Natural killer cell treated with Interleukin-12 subunit alpha and Interleukin-12 subunit beta and Interleukin-15 and Interleukin-18, amount 100 ng/mL, for 72 hours (primary cell): Measurements from ENCODE around the gene RNGTT. TPM values are rescaled to one million over a fixed set of nuclear protein-coding genes. Genes with fewer than 3 reads are reported as not detected.
"Not testable (repeated sequence)": the region's sequence is repeated elsewhere in the genome, so short reads cannot be mapped to it uniquely, and the experiment has no call there.

Experiments
- ATAC-seq, 2 donors: fragments of 150-1000 bp; cut with Tn5 transposase in 1 of 2; sonication (Bioruptor Pico), chemical (Tn5 transposase) in 1 of 2; 2 replicates each; pipeline ENCODE4 v1.10.0; 2021
- DNase-seq: peaks from one replicate; pipeline ENCODE4 v3.0.0; 2022; ENCODE audit warnings: low spot score
- H3K27ac Mint-ChIP-seq, 2 donors: 1 replicate in 1 of 2; 2 replicates in 1 of 2; pipeline ENCODE4 v1.8.0; 2022; ENCODE audit warnings: mixed read lengths in 2 of 2, mild to moderate bottlenecking in 1 of 2, moderate library complexity in 1 of 2
- H3K27me3 Mint-ChIP-seq, 2 donors: 1 replicate in 1 of 2; 2 replicates in 1 of 2; pipeline ENCODE4 v1.8.0; 2022; ENCODE audit warnings: mixed read lengths in 2 of 2
- H3K36me3 Mint-ChIP-seq: one replicate; pipeline ENCODE4 v1.8.0; 2022; ENCODE audit warnings: mixed read lengths
- H3K4me1 Mint-ChIP-seq, 2 donors: 1 replicate in 1 of 2; 2 replicates in 1 of 2; pipeline ENCODE4 v1.8.0; 2022; ENCODE audit warnings: low read depth in 2 of 2, mixed read lengths in 2 of 2, mild to moderate bottlenecking in 1 of 2
- H3K4me3 Mint-ChIP-seq: one replicate; pipeline ENCODE4 v1.8.0; 2022; ENCODE audit warnings: mixed read lengths
- H3K9me3 Mint-ChIP-seq: 2 replicates; pipeline ENCODE4 v1.8.0; 2022; ENCODE audit warnings: mixed read lengths
- total RNA-seq, 2 donors: library from RNA; stranded (reverse); gene quantifications; one replicate each; pipeline ENCODE4 v1.2.3, GENCODE V29; 2022

The RNGTT gene
- total RNA-seq, 2 donors from 2014 or later: 26.9 to 36.4 TPM

DNA sequence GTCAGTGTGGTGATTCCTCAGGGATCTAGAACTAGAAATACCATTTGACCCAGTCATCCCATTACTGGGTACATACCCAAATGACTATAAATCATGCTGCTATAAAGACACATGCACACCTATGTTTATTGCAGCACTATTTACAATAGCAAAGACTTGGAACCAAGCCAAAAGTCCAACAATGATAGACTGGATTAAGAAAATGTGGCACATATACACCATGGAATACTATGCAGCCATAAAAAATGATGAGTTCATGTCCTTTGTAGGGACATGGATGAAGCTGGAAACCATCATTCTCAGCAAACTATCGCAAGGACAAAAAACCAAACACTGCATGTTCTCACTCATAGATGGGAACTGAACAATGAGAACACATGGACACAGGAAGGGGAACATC is 247.0 kb downstream of the RNGTT start:
- not testable (repeated sequence) for H3K27ac Mint-ChIP-seq, H3K4me1 Mint-ChIP-seq, DNase-seq, H3K4me3 Mint-ChIP-seq, H3K9me3 Mint-ChIP-seq, ATAC-seq, H3K36me3 Mint-ChIP-seq, H3K27me3 Mint-ChIP-seq

DNA sequence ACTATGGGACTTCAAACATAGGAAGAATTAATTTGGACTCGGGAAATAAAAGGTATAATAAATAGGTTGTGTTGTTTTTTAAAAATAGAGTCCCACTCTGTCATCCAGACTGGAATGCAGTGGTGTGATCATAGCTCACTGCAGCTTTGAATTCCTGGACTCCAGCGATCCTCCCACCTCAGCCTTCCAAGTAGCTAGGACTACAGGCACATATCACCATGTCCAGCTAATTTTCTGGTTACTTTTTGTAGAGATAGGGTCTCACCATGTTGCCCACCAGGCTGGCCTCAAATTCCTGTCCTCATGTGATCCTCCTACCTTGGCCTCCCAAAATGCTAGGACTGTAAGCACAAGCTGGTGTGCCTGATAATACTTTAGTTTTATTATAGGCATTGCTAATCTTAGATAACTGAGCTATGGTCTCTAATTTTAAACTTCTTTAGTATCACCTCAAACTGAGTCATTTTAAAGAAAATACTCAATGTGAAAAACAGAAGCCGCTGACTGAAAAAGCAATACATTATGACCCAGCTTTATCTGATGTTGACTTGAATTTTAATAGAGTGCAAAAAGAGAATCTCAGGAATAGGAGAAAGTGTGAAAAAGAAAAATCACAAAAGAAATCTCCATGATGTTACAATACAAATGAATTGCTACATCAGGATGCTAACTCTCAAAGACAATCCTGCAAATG is 251.0 kb downstream of the RNGTT start:
- DNase-seq: no peak
- Mint-ChIP-seq H3K4me1 (peaks cover 2 to 5% of the 10 kb centered on the region in 2 donors), H3K36me3 (no peaks in the 10 kb centered on the region), H3K9me3 (no peaks in the 10 kb centered on the region), H3K4me3 (no peak overlapping the region), H3K27me3 (no peaks in the 10 kb centered on the region), H3K27ac (no peak overlapping the region)
- no peak for ATAC-seq

DNA sequence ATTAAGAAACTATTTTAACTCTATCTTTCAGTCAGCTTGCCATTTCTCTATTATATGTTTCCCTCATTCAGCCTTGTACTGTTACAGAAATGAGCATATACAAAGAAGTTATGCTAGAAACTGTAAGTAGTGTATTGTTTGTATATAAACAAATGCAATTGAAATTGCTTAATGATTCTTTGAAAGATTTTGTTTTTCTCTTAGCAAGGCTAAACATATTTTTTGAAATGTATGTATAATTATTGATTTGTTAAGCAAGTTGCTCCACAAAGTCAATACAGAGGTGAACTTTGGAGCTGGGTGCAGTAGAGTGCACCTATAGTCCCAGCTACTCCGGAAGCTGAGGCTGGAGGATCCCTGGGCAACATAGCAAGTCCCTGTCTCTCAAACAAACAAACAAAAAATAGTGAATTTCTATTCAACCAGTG is 253.6 kb downstream of the RNGTT start:
- no peaks in the 10 kb centered on the region for H3K36me3 Mint-ChIP-seq
- H3K27me3 Mint-ChIP-seq: no peaks in the 10 kb centered on the region
- DNase-seq: no peak
- no peak for ATAC-seq
- H3K9me3 Mint-ChIP-seq: no peaks in the 10 kb centered on the region
- no peak overlapping the region for H3K4me3 Mint-ChIP-seq
- peaks cover 6 to 16% of the 10 kb centered on the region in 2 donors for H3K4me1 Mint-ChIP-seq
- no peak overlapping the region for H3K27ac Mint-ChIP-seq

DNA sequence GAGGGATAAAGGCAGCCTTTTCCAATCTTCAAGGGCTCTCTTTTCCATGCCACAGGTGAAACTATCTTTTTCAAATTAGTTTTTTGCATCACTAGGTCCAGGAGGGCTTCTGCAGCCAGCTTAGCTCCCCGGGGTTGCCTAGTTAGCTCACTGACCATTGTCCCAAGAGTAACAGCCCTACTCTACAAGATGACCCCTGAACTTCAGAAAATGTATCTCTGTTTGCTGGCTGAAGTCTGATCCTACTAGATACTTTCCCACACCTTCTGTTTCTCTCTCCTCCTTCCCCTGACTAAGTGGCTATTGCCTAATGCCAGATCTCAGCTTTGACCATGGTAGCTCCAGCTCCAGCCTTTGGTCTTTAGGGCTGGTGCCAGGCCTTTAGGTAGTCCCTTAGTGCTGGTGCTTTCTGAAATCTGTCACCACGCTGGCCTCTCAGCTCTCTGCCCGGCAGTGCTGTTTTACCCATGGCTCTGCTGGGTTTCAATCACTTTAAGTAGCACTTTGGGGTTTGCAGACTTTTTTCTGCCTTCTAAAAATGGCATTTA is 255.1 kb downstream of the RNGTT start:
- Mint-ChIP-seq H3K27me3 (no peaks in the 10 kb centered on the region), H3K27ac (peak overlapping the region in 1 of 2 donors; percentile 7), H3K9me3 (no peaks in the 10 kb centered on the region), H3K36me3 (peaks cover under 1% of the 10 kb centered on the region), H3K4me3 (no peak overlapping the region), H3K4me1 (peaks cover 8 to 11% of the 10 kb centered on the region in 2 donors)
- no peak for ATAC-seq
- DNase-seq: no peak

DNA sequence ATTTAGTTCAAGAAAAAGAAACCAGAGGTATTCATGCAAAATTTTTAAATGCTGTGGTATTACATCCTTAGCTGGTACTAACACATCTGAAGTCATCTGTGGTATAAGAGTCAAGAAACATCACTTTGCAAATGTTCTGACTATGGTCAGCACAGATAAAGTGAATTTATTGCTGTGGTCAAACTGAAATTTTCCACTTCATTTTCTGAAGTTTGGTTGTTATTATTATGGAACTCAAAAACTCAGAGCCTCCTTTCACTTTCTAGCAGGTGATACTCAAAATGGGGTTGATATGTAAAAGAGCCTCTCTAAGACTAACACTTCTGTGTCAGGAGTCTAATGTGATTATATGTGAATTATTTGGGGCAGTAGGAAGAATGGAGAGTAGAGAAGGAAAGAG is 257.8 kb downstream of the RNGTT start:
- Mint-ChIP-seq H3K27ac (no peak overlapping the region), H3K27me3 (no peaks in the 10 kb centered on the region), H3K36me3 (peaks cover 9% of the 10 kb centered on the region), H3K4me3 (no peak overlapping the region), H3K4me1 (peaks cover 10 to 23% of the 10 kb centered on the region in 2 donors), H3K9me3 (no peaks in the 10 kb centered on the region)
- DNase-seq (no peak), ATAC-seq (peak in 1 of 2 donors; percentile 61)

DNA sequence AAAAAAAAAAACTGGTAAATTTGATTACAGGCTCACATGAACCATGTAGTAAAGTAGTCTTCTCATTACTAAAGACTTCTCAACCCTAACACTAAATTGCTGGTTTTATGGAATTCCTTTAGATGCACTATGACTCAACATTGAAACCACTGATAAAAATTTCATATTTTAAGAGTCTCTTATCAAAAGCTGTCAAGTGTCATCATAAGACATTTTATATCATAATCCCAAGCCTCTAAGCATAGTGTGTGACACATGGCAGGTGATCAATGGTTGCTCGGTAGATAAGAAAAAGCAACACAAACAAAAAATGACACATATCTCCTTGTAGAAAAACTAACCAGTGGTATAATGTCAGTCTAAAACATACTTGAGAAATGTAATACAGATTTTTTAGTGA is 258.4 kb downstream of the RNGTT start:
- no peak for ATAC-seq
- H3K4me3 Mint-ChIP-seq: no peak overlapping the region
- H3K4me1 Mint-ChIP-seq: peaks cover 11 to 28% of the 10 kb centered on the region in 2 donors
- H3K36me3 Mint-ChIP-seq: peaks cover 9% of the 10 kb centered on the region
- H3K27me3 Mint-ChIP-seq: no peaks in the 10 kb centered on the region
- no peaks in the 10 kb centered on the region for H3K9me3 Mint-ChIP-seq
- no peak for DNase-seq
- H3K27ac Mint-ChIP-seq: no peak overlapping the region

DNA sequence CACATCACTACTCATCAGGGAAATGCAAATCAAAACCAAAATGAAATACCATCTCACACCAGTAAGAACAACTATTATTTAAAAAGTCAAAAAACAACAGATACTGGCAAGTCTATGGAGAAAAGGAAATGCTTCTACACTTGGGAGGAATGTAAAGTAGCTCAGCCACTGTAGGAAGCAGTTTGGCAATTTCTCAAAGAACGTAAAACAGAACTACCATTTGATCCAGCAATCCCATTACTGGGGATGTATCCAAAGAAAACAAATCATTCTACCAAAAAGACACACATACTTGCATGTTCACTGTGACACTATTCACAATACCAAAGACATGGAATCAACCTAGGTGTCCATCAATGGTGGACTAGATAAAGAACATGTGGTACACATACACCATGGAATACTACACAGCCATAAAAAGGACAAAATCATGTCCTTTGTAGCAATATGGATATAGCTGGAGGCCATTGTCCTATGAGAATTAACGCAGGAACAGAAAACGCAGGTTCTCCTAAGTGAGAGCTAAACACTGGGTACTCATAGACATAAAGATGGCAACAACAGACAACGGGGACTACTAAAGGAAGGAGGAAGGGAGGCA is 260.4 kb downstream of the RNGTT start:
- no peak for ATAC-seq

DNA sequence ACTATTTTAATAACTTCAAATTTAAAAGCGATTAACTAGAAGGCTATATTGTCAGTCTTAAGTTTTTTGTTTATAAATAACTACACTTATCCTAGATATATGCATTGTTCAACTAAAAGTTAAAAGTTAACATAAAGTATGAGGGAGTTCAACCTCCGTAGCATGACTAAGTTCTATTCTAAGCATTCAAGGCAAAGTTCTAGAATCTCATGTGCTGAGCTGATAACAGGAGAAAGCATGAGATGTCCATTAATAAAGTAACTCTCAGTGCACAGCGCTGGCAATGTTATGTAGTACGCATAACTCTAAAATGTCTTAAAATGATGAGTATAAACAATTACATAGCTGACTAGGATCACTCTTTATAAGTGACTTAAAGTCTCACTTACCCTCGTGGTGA is 264.8 kb downstream of the RNGTT start:
- no peak for DNase-seq
- H3K4me1 Mint-ChIP-seq: peaks cover 10 to 17% of the 10 kb centered on the region in 2 donors
- no peak overlapping the region for H3K4me3 Mint-ChIP-seq
- no peaks in the 10 kb centered on the region for H3K9me3 Mint-ChIP-seq
- no peak overlapping the region for H3K27ac Mint-ChIP-seq
- ATAC-seq: no peak
- peaks cover 24% of the 10 kb centered on the region for H3K36me3 Mint-ChIP-seq
- H3K27me3 Mint-ChIP-seq: no peaks in the 10 kb centered on the region

More for the DNA sequence above, 260.4 kb downstream of the RNGTT start:
- DNase-seq: no peak
- no peaks in the 10 kb centered on the region for H3K9me3 Mint-ChIP-seq
- H3K4me1 Mint-ChIP-seq: peaks cover 14 to 28% of the 10 kb centered on the region in 2 donors
- no peak overlapping the region for H3K4me3 Mint-ChIP-seq
- H3K27me3 Mint-ChIP-seq: no peaks in the 10 kb centered on the region
- H3K27ac Mint-ChIP-seq: no peak overlapping the region
- peaks cover 9% of the 10 kb centered on the region for H3K36me3 Mint-ChIP-seq

DNA sequence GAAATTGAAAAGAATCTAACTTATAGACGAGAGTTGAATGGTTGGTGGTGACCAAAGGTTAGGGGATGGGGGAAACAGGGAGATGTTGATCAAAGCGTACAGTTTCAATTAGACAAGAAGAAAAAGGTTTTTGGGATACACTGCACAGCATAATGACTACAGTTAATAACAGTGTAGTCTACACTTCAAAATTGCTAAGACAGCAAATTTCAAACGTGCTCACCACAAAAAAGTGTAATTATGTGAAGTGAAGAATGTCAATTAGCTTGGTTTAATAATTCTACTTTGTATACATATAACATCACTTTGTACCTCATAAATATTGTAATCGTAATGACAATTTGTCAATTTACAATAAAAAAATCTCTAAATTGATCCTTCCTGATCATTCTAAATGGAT is 267.5 kb downstream of the RNGTT start:
- no peak for ATAC-seq
- H3K9me3 Mint-ChIP-seq: peaks cover 3% of the 10 kb centered on the region

DNA sequence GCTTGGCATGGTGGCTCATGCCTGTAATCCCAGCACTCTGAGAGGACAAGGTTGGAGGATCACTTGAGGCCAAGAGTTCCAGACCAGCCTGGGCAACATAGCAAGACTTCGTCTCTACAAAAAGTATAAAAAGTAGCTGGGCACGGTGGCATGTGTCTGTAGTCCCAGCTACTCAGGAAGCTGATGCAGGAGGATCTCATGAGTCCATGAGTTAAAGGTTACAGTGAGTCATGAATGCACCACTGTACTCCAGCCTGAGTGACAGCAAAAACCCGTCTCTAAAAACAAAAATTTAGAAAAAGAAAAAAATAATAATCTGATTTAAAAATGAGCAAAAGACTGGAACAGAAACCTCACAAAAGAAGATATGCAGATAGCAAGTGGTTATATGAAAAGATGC is 279.7 kb downstream of the RNGTT start:
- Mint-ChIP-seq H3K36me3 (peaks cover 5% of the 10 kb centered on the region), H3K27me3 (no peaks in the 10 kb centered on the region), H3K4me1 (peaks cover 0 to 7% of the 10 kb centered on the region in 2 donors), H3K9me3 (peaks cover 4% of the 10 kb centered on the region), H3K27ac (no peak overlapping the region), H3K4me3 (no peak overlapping the region)
- ATAC-seq: no peak
- no peak for DNase-seq

More for the DNA sequence above, 267.5 kb downstream of the RNGTT start:
- Mint-ChIP-seq H3K36me3 (peaks cover 22% of the 10 kb centered on the region), H3K27ac (no peak overlapping the region), H3K4me1 (peaks cover 9 to 21% of the 10 kb centered on the region in 2 donors), H3K27me3 (no peaks in the 10 kb centered on the region), H3K4me3 (no peak overlapping the region)
- no peak for DNase-seq

DNA sequence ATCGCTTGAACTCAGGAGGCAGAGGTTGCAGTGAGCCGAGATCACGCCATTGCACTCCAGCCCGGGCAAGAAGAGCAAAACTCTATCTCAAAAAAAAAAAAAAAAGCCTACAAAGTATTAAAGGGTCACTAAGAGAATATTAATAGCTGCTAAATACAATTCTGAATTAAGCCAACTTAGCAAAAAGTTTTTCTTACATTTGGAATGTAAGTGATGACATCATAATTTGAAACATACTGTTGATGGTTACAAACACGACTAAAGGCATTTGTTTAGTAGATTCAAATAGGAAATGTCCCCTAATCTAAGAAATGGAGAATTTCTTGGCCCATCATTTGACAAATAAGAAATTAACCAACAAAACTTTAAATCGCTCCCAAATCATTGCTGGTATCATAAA is 282.8 kb downstream of the RNGTT start:
- Mint-ChIP-seq H3K27ac (no peak overlapping the region), H3K9me3 (no peaks in the 10 kb centered on the region), H3K36me3 (peaks cover 8% of the 10 kb centered on the region), H3K4me1 (peaks cover 0 to 7% of the 10 kb centered on the region in 2 donors), H3K4me3 (no peak overlapping the region), H3K27me3 (no peaks in the 10 kb centered on the region)
- DNase-seq (no peak), ATAC-seq (no peak)

DNA sequence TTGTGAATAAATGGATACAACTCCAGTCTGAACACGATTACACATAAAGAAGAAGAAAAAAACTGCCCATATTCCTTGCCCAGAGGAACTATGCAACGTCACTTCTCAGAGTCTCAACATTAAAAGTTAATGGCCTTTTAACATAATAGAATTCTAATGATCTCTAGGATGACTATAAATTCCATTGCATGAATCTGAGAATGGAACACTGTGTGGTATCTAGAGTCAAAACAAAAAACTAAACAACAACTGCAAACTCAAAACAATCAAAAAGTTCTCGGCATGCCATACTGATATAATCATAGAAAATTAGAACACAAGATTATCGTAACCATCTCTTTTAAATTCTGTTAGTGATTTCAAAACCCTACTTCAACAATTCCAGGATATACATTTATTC is 283.6 kb downstream of the RNGTT start:
- Mint-ChIP-seq H3K4me1 (peaks cover 0 to 7% of the 10 kb centered on the region in 2 donors), H3K27ac (no peak overlapping the region), H3K27me3 (no peaks in the 10 kb centered on the region), H3K36me3 (peaks cover 8% of the 10 kb centered on the region), H3K9me3 (no peaks in the 10 kb centered on the region), H3K4me3 (no peak overlapping the region)
- ATAC-seq (no peak), DNase-seq (no peak)

DNA sequence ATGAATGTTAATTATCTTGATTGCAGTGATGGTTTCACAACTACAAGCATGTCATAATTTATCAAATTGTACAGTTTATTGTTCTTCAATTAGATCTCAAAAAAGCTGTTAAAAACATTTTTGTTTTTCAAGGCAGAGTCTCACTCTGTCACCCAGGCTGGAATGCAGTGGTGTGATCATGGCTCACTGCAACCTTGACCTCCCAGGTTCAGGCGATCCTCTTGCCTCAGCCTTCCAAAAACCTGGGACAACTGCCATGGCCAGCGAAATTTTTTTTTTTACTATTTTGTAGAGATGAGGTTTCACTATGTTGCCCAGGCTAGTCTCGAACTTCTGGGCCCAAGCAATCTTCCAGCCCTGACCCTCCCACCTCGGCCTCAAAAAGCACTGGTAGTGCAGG is 286.1 kb downstream of the RNGTT start:
- ATAC-seq: no peak
- no peak for DNase-seq
- peaks cover 0 to 4% of the 10 kb centered on the region in 2 donors for H3K4me1 Mint-ChIP-seq
- H3K4me3 Mint-ChIP-seq: no peak overlapping the region
- H3K9me3 Mint-ChIP-seq: no peaks in the 10 kb centered on the region
- H3K36me3 Mint-ChIP-seq: peaks cover 8% of the 10 kb centered on the region
- no peak overlapping the region for H3K27ac Mint-ChIP-seq
- no peaks in the 10 kb centered on the region for H3K27me3 Mint-ChIP-seq

DNA sequence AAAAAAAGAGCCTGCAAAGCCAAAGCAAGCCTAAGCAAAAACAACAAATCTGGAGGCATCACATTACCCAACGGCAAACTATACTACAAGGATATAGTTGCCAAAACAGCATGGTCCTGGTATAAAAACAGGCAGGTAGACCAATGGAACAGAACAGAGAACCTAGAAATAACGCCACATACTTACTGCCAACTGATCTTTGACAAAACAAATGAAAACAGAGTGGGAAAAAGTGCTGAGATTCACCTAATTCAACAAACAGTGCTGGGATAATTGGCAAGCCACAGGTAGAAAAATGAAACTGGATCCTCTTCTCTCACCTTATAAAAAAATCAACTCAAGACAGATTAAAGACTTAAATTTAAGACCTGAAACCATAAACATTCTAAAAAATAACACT is 291.8 kb downstream of the RNGTT start:
- DNase-seq (no peak), ATAC-seq (no peak)
- no peak overlapping the region for H3K27ac Mint-ChIP-seq
- H3K36me3 Mint-ChIP-seq: peaks cover 30% of the 10 kb centered on the region
- no peaks in the 10 kb centered on the region for H3K4me1 Mint-ChIP-seq
- no peaks in the 10 kb centered on the region for H3K27me3 Mint-ChIP-seq
- no peak overlapping the region for H3K4me3 Mint-ChIP-seq
- H3K9me3 Mint-ChIP-seq: peaks cover 14% of the 10 kb centered on the region
